Transverse colon (tissue), 4 donors: Measurements from ENCODE around the gene DLGAP3.

ENCODE experiments used
- CTCF ChIP-seq, 5 experiments: fragments of 200-600 bp in 3 of 5; fragments of 450-650 bp in 2 of 5; sonication (generic) in 3 of 5; IDR thresholded peaks; 1 replicate in 2 of 5; 2 replicates in 3 of 5; pipeline ENCODE4 v1.5.1; 2016 to 2017; ENCODE audit warnings: antibody characterized with exemption in 5 of 5, inconsistent platforms in 3 of 5, mild to moderate bottlenecking in 2 of 5, moderate library complexity in 1 of 5
- EP300 ChIP-seq: sonication (generic); formaldehyde crosslinking; IDR thresholded peaks from one replicate; pipeline ENCODE4 v1.6.1; 2017; ENCODE audit warnings: antibody characterized with exemption, low read depth
- POLR2A ChIP-seq: fragments of 450-650 bp; IDR thresholded peaks from one replicate; pipeline ENCODE4 v1.6.1; 2016; ENCODE audit warnings: antibody characterized with exemption, mild to moderate bottlenecking, moderate library complexity
- POLR2AphosphoS5 ChIP-seq, 3 donors: sonication (generic); formaldehyde crosslinking; IDR thresholded peaks; one replicate each; pipeline ENCODE4 v1.6.1; 2016; ENCODE audit warnings: antibody characterized with exemption in 3 of 3

- TF ChIP-seq CTCF (IDR thresholded peaks at IDR 0.05): no peak
- TF ChIP-seq POLR2A: no peak
- no peak for TF ChIP-seq POLR2AphosphoS5 (IDR thresholded peaks at IDR 0.05)
- TF ChIP-seq EP300: no peak
Measured at GRCh38 chr1:34844252-34844634, 85.2 kb downstream of the DLGAP3 start.
